Astrocyte of the cerebellum (primary cell): ENCODE results near the gene IWS1.

Source experiments
- DNase-seq: peaks from one replicate; pipeline ENCODE4 v3.0.0-alpha.2; 2011; ENCODE audit warnings: low read depth
- H3K4me3 ChIP-seq: 2 replicates; pipeline ENCODE4 v1.5.1; 2011; ENCODE audit warnings: mild to moderate bottlenecking, low read depth, low read length, moderate library complexity
- in situ Hi-C: cut with HindIII; loops from 2 replicates; pipeline ENCODE4 v1.10.0; 2017; ENCODE audit warnings: low sequenced_read_pairs
- TF ChIP-seq, protein P1 (sequence below): IDR thresholded peaks from 2 replicates; pipeline ENCODE4 v1.5.1; 2012; ENCODE audit warnings: low read length, low read depth, moderate library complexity, mild to moderate bottlenecking; ENCODE audit errors: missing control alignments

The IWS1 gene

DNA sequence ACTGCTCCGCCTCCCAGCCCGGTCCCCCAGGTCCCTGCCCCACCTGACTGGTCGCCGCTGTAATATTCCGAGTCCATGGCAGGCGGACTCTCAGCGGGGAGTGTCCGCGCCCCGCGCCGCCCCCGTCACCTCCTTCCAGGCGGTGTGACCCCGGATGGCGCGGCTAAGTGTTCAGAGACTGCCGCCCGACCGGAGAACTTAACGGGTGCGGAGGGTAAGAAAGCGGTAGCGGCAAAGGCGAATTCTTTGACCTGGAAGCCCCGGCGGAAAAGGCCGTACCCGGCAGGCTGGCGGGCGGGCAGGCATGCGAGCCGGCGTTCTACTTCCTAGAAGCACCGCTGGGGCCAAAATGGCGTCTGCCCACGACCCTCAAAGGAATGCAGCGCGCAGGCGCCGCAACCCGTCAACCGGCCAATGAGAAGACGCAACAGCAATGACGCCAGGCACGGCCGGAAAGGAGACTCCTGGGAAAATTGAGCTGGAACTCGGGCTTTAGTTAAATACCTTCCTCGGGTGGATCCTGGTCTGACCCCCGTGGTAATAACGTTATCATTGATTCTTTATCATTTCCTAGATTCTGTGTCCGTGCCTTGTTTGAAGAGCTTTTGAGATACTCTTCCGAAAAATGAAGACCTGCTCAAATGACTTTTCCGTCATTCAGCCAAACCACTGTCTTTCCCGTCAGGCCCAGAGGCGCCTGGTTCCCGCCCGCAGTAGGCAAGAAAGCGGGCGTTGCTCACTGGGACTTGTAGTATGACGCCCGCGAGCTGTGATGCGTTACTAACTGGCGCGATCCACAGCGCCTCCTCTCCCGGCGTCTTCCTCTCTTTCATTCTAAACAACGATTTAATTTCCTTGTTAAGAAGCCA, at the start of gene IWS1:
Gene IWS1 (minus strand): TSS at position 358 of the 869 bp plus-strand sequence. CDS start 281 bp downstream, at position 77.
- peak; percentile 94 for DNase-seq
- TF ChIP-seq, protein P1, sequence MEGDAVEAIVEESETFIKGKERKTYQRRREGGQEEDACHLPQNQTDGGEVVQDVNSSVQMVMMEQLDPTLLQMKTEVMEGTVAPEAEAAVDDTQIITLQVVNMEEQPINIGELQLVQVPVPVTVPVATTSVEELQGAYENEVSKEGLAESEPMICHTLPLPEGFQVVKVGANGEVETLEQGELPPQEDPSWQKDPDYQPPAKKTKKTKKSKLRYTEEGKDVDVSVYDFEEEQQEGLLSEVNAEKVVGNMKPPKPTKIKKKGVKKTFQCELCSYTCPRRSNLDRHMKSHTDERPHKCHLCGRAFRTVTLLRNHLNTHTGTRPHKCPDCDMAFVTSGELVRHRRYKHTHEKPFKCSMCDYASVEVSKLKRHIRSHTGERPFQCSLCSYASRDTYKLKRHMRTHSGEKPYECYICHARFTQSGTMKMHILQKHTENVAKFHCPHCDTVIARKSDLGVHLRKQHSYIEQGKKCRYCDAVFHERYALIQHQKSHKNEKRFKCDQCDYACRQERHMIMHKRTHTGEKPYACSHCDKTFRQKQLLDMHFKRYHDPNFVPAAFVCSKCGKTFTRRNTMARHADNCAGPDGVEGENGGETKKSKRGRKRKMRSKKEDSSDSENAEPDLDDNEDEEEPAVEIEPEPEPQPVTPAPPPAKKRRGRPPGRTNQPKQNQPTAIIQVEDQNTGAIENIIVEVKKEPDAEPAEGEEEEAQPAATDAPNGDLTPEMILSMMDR, result peak; percentile 22
- H3K4me3 ChIP-seq, result peak within 1 kb of the TSS; percentile 68
- in situ Hi-C loops, result no loop called here

DNA sequence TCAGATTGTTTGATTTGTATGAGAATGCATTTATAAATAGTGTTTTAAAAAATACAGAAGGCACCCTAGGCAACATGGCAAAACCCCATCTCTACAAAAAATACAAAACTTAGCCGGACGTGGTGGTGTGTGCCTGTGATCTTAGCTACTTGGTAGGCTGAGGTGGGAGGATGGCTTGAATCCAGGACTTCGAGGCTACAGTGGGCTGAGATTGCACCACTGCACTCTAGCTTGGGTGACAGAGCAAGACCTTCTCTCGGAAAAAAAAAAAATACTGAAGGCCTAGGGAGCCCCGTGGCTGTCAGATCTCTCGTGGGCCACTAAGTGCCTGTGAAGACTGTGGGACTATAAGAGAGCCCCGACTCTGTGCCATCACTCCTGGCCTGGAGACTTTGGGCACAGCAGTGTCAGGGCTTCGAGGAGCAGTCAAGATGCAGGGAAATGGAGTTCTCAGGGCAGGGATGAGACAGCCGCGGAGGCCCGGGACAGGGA, 49.7 kb upstream of the IWS1 start:
- no peak for DNase-seq
- no peak overlapping the region for H3K4me3 ChIP-seq
- TF ChIP-seq, protein P1, result no peak
- in situ Hi-C loops, result no loop called here

GRCh38 chr2:127575185-127575765, 49.0 kb upstream of the IWS1 start:
- no peak for DNase-seq

DNA sequence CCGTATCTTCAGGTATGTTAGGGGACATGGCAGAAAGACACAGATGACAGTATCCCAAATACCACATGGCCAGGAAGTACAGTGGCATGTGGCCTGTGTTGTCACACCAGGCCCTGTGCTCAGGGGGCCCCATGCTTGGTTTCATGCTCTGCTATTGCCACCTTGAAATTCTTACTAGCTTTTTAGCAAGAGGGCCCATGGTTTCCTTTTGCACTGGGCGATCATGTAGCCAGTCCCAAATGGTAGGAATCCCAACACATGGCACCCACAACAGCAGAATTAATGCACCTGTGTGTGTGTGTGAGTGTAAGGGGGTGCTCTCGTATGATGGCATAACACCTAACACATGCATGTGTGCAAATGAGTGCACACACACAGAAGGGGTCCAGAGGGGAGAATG, 48.4 kb upstream of the IWS1 start:
- no peak overlapping the region for H3K4me3 ChIP-seq
- DNase-seq, result no peak
- in situ Hi-C loops, result no loop called here
- TF ChIP-seq, protein P1, result no peak

More at GRCh38 chr2:127575185-127575765, 49.0 kb upstream of the IWS1 start:
- in situ Hi-C loops, result no loop called here
- H3K4me3 ChIP-seq, result no peak overlapping the region
- TF ChIP-seq, protein P1, result no peak

GRCh38 chr2:127573771-127574170, 47.5 kb upstream of the IWS1 start:
- DNase-seq, result no peak
- in situ Hi-C loops, result no loop called here
- no peak overlapping the region for H3K4me3 ChIP-seq
- TF ChIP-seq, protein P1, result no peak

- TF ChIP-seq, protein P1, result no peak
- in situ Hi-C loops, result no loop called here
- DNase-seq, result no peak
- H3K4me3 ChIP-seq, result no peak overlapping the region
Observed at GRCh38 chr2:127573298-127573697, 47.0 kb upstream of the IWS1 start.
